ENCODE results near the gene PCDHA12. TPM values are rescaled to one million over a fixed set of nuclear protein-coding genes. Genes with fewer than 3 reads are reported as not detected.
A peak's percentile ranks its signal among the peaks of the same experiment; 100 is the strongest.
"Not testable (repeated sequence)": the region's sequence is repeated elsewhere in the genome, so short reads cannot be mapped to it uniquely, and the experiment has no call there.

The PCDHA12 gene, protein sequence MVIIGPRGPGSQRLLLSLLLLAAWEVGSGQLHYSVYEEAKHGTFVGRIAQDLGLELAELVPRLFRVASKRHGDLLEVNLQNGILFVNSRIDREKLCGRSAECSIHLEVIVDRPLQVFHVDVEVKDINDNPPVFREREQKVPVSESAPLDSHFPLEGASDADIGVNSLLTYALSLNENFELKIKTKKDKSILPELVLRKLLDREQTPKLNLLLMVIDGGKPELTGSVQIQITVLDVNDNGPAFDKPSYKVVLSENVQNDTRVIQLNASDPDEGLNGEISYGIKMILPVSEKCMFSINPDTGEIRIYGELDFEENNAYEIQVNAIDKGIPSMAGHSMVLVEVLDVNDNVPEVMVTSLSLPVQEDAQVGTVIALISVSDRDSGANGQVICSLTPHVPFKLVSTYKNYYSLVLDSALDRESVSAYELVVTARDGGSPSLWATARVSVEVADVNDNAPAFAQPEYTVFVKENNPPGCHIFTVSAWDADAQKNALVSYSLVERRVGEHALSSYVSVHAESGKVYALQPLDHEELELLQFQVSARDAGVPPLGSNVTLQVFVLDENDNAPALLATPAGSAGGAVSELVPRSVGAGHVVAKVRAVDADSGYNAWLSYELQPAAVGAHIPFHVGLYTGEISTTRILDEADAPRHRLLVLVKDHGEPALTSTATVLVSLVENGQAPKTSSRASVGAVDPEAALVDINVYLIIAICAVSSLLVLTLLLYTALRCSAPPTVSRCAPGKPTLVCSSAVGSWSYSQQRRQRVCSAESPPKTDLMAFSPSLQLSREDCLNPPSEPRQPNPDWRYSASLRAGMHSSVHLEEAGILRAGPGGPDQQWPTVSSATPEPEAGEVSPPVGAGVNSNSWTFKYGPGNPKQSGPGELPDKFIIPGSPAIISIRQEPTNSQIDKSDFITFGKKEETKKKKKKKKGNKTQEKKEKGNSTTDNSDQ
- total RNA-seq: 8.8 TPM
- long read RNA-seq: 0 reads

- ATAC-seq (peak; percentile 78), DNase-seq (no peak)
- Histone ChIP-seq H3K4me3 (peak within 1 kb of the TSS; percentile 26), H3K36me3 (no peaks in the 10 kb centered on the region), H3K27ac (no peak within 1 kb of the TSS), H3K4me1 (no peaks in the 10 kb centered on the region), H3K9me3 (no peaks in the 10 kb centered on the region), H3K27me3 (peaks cover 12% of the 10 kb centered on the region)
- TF ChIP-seq, protein P1, sequence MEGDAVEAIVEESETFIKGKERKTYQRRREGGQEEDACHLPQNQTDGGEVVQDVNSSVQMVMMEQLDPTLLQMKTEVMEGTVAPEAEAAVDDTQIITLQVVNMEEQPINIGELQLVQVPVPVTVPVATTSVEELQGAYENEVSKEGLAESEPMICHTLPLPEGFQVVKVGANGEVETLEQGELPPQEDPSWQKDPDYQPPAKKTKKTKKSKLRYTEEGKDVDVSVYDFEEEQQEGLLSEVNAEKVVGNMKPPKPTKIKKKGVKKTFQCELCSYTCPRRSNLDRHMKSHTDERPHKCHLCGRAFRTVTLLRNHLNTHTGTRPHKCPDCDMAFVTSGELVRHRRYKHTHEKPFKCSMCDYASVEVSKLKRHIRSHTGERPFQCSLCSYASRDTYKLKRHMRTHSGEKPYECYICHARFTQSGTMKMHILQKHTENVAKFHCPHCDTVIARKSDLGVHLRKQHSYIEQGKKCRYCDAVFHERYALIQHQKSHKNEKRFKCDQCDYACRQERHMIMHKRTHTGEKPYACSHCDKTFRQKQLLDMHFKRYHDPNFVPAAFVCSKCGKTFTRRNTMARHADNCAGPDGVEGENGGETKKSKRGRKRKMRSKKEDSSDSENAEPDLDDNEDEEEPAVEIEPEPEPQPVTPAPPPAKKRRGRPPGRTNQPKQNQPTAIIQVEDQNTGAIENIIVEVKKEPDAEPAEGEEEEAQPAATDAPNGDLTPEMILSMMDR (IDR thresholded peaks at IDR 0.05): peak; percentile 20
- intact Hi-C loops (cut with DNase I): loop anchor here (10.0 kb wide), 1 partner anchor 169 kb away; no protein-coding TSS in a partner anchor
Observed at GRCh38 chr5:140875085-140876065, at the start of gene PCDHA12. Gene PCDHA12, plus strand, starts transcription at chr5:140875308. Its CDS starts 165 bp downstream, at chr5:140875473.

DNA sequence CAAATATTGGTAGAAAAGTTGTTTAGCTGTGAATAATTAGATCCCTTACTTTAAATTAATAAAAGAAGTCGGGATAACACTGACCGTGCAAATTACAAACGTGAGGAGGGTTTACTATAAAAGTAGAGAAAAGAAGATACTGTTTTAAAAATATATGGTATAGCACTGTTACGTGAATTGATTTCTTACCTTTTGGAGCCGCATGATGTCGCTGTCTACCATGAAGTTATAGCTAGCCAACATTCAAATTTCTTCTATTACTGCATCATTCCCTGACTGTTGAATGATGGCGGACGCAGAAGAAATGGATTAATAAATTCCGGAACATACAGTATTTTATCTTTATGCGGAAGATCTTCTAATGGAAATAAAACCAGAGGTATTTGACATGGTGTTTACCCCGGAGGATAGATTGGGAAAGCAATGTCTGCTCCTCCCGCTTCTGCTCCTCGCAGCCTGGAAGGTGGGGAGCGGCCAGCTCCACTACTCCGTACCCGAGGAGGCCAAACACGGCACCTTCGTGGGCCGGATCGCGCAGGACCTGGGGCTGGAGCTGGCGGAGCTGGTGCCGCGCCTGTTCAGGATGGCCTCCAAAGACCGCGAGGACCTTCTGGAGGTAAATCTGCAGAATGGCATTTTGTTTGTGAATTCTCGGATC lies 47.3 kb upstream of the PCDHA12 start, which contains the start of gene PCDHA6:
PCDHA6 (plus strand) TSS at position 257 of the 658 bp plus-strand sequence; CDS start at position 389, 132 bp downstream.
- Histone ChIP-seq H3K27me3 (peaks cover 14% of the 10 kb centered on the region), H3K4me1 (no peaks in the 10 kb centered on the region), H3K4me3 (peak within 1 kb of the TSS; percentile 6), H3K9me3 (peaks cover 5% of the 10 kb centered on the region), H3K36me3 (no peaks in the 10 kb centered on the region), H3K27ac (no peak within 1 kb of the TSS)
- TF ChIP-seq, protein P1 (IDR thresholded peaks at IDR 0.05): no peak
- ATAC-seq: no peak
- intact Hi-C loops (cut with DNase I): no loop called here
- DNase-seq: no peak

- H3K27me3 ChIP-seq: peaks cover 17% of the 10 kb centered on the region
Observed at GRCh38 chr5:140828362-140828737, 46.8 kb upstream of the PCDHA12 start.

DNA sequence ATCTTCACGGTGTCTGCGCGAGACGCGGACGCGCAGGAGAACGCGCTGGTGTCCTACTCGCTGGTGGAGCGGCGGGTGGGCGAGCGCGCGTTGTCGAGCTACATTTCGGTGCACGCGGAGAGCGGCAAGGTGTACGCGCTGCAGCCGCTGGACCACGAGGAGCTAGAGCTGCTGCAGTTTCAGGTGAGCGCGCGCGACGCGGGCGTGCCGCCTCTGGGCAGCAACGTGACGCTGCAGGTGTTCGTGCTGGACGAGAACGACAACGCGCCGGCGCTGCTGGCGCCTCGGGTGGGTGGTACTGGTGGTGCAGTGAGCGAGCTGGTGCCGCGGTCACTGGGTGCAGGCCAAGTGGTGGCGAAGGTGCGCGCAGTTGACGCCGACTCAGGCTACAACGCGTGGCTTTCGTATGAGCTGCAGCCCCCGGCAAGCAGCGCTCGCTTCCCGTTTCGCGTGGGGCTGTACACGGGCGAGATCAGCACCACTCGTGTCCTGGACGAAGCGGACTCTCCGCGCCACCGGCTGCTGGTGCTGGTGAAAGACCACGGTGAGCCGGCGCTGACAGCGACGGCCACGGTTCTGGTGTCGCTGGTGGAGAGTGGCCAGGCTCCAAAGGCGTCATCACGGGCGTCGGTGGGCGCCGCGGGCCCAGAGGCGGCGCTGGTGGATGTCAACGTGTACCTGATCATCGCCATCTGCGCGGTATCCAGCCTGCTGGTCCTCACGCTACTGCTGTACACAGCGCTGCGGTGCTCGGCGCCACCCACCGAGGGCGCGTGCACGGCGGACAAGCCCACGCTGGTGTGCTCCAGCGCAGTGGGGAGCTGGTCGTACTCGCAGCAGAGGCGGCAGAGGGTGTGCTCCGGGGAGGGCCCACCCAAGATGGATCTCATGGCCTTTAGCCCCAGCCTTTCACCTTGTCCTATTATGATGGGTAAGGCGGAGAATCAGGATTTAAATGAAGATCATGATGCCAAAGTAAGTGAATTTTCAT lies 45.3 kb upstream of the PCDHA12 start:
- DNase-seq; H3K36me3 ChIP-seq; intact Hi-C loops (cut with DNase I); H3K4me3 ChIP-seq; H3K4me1 ChIP-seq; H3K9me3 ChIP-seq; H3K27ac ChIP-seq; ATAC-seq: not testable (repeated sequence)
- H3K27me3 ChIP-seq: peaks cover 17% of the 10 kb centered on the region

More at GRCh38 chr5:140828362-140828737, 46.8 kb upstream of the PCDHA12 start:
- Histone ChIP-seq H3K4me1 (no peaks in the 10 kb centered on the region), H3K36me3 (no peaks in the 10 kb centered on the region), H3K27ac (no peak overlapping the region), H3K9me3 (peaks cover 5% of the 10 kb centered on the region), H3K4me3 (peak overlapping the region; percentile 6)
- ATAC-seq (no peak), DNase-seq (no peak)
- TF ChIP-seq, protein P1 (IDR thresholded peaks at IDR 0.05): no peak
- intact Hi-C loops (cut with DNase I): no loop called here

Measured in upper lobe of right lung (tissue), 1 donor.